GM23338 (cell line): ENCODE results near the gene RPL39L. TPM values are rescaled to one million over a fixed set of nuclear protein-coding genes. Genes with fewer than 3 reads are reported as not detected.

Experiments
- ATAC-seq: fragments of 200-7000 bp; cut with Tn5 transposase; 3 replicates; pipeline ENCODE4 v1.9.1; 2020
- DNase-seq: peaks from one replicate; pipeline ENCODE4 v3.0.0-alpha.2; 2015; ENCODE audit warnings: low spot score
- H2AFZ ChIP-seq: fragments of 200-600 bp; sonication (generic); 2 replicates; pipeline ENCODE4 v1.8.0; 2016; ENCODE audit warnings: antibody characterized with exemption, mild to moderate bottlenecking, moderate library complexity
- H3F3A ChIP-seq: fragments of 200-600 bp; sonication (generic); replicated peaks from 2 replicates; pipeline ENCODE4 v1.8.0; 2017; ENCODE audit warnings: antibody characterized with exemption, mixed run types, low read depth
- H3K27ac ChIP-seq: fragments of 200-600 bp; sonication (generic); 2 replicates; pipeline ENCODE4 v1.6.1; 2016; ENCODE audit warnings: low read depth
- H3K27me3 ChIP-seq: fragments of 200-600 bp; sonication (generic); 2 replicates; pipeline ENCODE4 v1.8.0; 2016; ENCODE audit warnings: mild to moderate bottlenecking, mixed run types, moderate library complexity; ENCODE audit not compliant: insufficient read depth
- H3K36me3 ChIP-seq: fragments of 200-600 bp; sonication (generic); 2 replicates; pipeline ENCODE4 v1.8.0; 2016; ENCODE audit warnings: mild to moderate bottlenecking; ENCODE audit not compliant: insufficient read depth
- H3K4me1 ChIP-seq: fragments of 200-600 bp; sonication (generic); 2 replicates; pipeline ENCODE4 v1.8.0; 2016; ENCODE audit warnings: mild to moderate bottlenecking, moderate library complexity; ENCODE audit not compliant: insufficient read depth
- H3K4me2 ChIP-seq: fragments of 200-600 bp; sonication (generic); 2 replicates; pipeline ENCODE4 v1.7.1; 2017; ENCODE audit warnings: mixed run types
- H3K4me3 ChIP-seq: fragments of 200-600 bp; sonication (generic); 2 replicates; pipeline ENCODE4 v1.6.1; 2016; ENCODE audit warnings: mixed run types
- H3K79me2 ChIP-seq: fragments of 200-600 bp; sonication (generic); replicated peaks from 2 replicates; pipeline ENCODE4 v1.8.0; 2017; ENCODE audit warnings: mild to moderate bottlenecking; ENCODE audit not compliant: insufficient read depth
- H3K9me2 ChIP-seq: fragments of 200-600 bp; sonication (generic); 2 replicates; pipeline ENCODE4 v1.8.0; 2017; ENCODE audit not compliant: insufficient read depth
- H4K20me1 ChIP-seq: fragments of 200-600 bp; sonication (generic); replicated peaks from 2 replicates; pipeline ENCODE4 v1.8.0; 2017; ENCODE audit warnings: mild to moderate bottlenecking; ENCODE audit not compliant: insufficient read depth
- H3K27ac Mint-ChIP-seq: 2 replicates; pipeline ENCODE4 v1.8.0; 2020; ENCODE audit warnings: inconsistent platforms, mild to moderate bottlenecking, moderate library complexity, mixed read lengths
- H3K27me3 Mint-ChIP-seq: 3 replicates; pipeline ENCODE4 v1.8.0; 2022; ENCODE audit warnings: low read depth, mild to moderate bottlenecking, moderate library complexity, mixed read lengths, inconsistent platforms; ENCODE audit not compliant: insufficient read depth, poor library complexity
- H3K36me3 Mint-ChIP-seq: 3 replicates; pipeline ENCODE4 v1.8.0; 2021; ENCODE audit warnings: low read depth, mild to moderate bottlenecking, inconsistent platforms, moderate library complexity, mixed read lengths
- H3K4me1 Mint-ChIP-seq: 3 replicates; pipeline ENCODE4 v1.8.0; 2020; ENCODE audit warnings: mild to moderate bottlenecking, inconsistent platforms, mixed read lengths
- H3K4me3 Mint-ChIP-seq: 3 replicates; pipeline ENCODE4 v1.8.0; 2021; ENCODE audit warnings: moderate library complexity, mild to moderate bottlenecking, inconsistent platforms, mixed read lengths
- H3K9me3 Mint-ChIP-seq: 3 replicates; pipeline ENCODE4 v1.8.0; 2020; ENCODE audit warnings: moderate library complexity, mild to moderate bottlenecking, inconsistent platforms, mixed read lengths
- CREB1 ChIP-seq: fragments of 250-450 bp; sonication (Bioruptor Pico); IDR thresholded peaks from 2 replicates; pipeline ENCODE4 v1.5.0; 2020; ENCODE audit warnings: low read depth, mild to moderate bottlenecking, moderate library complexity
- CTCF ChIP-seq, 2 experiments: fragments of 200-600 bp in 1 of 2; sonication (generic) in 1 of 2; conservative IDR thresholded peaks; 2 replicates each; pipeline versions ENCODE4 v1.5.1 to v1.6.1; 2016 to 2017; ENCODE audit warnings: antibody characterized with exemption in 2 of 2, low read depth in 2 of 2, mild to moderate bottlenecking in 2 of 2, moderate library complexity in 1 of 2
- ETS1 ChIP-seq: IDR thresholded peaks from 2 replicates; pipeline ENCODE4 v1.6.1; 2016; ENCODE audit warnings: antibody characterized with exemption
- EZH2 ChIP-seq: fragments of 200-600 bp; sonication (generic); IDR thresholded peaks from one replicate; pipeline ENCODE4 v1.8.0; 2017; ENCODE audit warnings: antibody characterized with exemption, mild to moderate bottlenecking, low read depth; ENCODE audit not compliant: unreplicated experiment
- EZH2phosphoT487 ChIP-seq: fragments of 200-600 bp; sonication (generic); IDR thresholded peaks from one replicate; pipeline ENCODE4 v1.8.1; 2018; ENCODE audit warnings: antibody characterized with exemption; ENCODE audit not compliant: unreplicated experiment
- JUNB ChIP-seq: IDR thresholded peaks from one replicate; pipeline ENCODE4 v1.6.1; 2016; ENCODE audit warnings: antibody characterized with exemption; ENCODE audit not compliant: unreplicated experiment
- NANOG ChIP-seq: IDR thresholded peaks from 2 replicates; pipeline ENCODE4 v1.6.1; 2016; ENCODE audit warnings: antibody characterized with exemption, borderline replicate concordance
- POLR2AphosphoS5 ChIP-seq: IDR thresholded peaks from 2 replicates; pipeline ENCODE4 v1.6.1; 2016; ENCODE audit warnings: antibody characterized with exemption, low read depth
- REST ChIP-seq: IDR thresholded peaks from one replicate; pipeline ENCODE4 v1.6.1; 2018; ENCODE audit warnings: antibody characterized with exemption; ENCODE audit not compliant: unreplicated experiment
- STAT1 ChIP-seq: IDR thresholded peaks from one replicate; pipeline ENCODE4 v1.6.1; 2016; ENCODE audit warnings: antibody characterized with exemption; ENCODE audit not compliant: unreplicated experiment
- ZNF114 ChIP-seq: fragments of 250-450 bp; sonication (Bioruptor Pico); IDR thresholded peaks from 2 replicates; pipeline ENCODE4 v1.5.0; 2020; ENCODE audit warnings: mild to moderate bottlenecking, moderate library complexity
- ZNF331 ChIP-seq: fragments of 250-450 bp; sonication (Bioruptor Pico); IDR thresholded peaks from 2 replicates; pipeline ENCODE4 v1.5.0; 2020; ENCODE audit warnings: low read depth, mild to moderate bottlenecking, moderate library complexity
- polyA plus RNA-seq: library from polyadenylated mRNA; unstranded; fragments of >200 nt; fragmentation: Nextera tagmentation; extraction: Ambion mirVana; gene quantifications from 2 replicates; pipeline ENCODE4 v1.2.1, GENCODE V29; 2016
- total RNA-seq: library from RNA; depleted of rRNA; stranded (reverse); fragments of >200 nt; shearing (Covaris generic); gene quantifications from 2 replicates; pipeline ENCODE4 v1.2.3, GENCODE V29; 2014

The RPL39L gene
- total and polyA plus RNA-seq, 2 experiments from 2014 or later, result 70.6 to 155 TPM

- TF ChIP-seq EZH2phosphoT487 (no peak), POLR2AphosphoS5 (no peak), ZNF114 (CRISPR knock-in tag) (no peak)
These were observed 6.6 kb downstream of the RPL39L start (continued) for GRCh38 chr3:187132666-187133065.

- no peaks in the 10 kb centered on the region for H3K9me2 ChIP-seq
- H3K36me3 ChIP-seq, result 0 out of 2 replicates have a peak, but pooled peaks cover 9% of the 10 kb centered on the region
- Mint-ChIP-seq H3K4me1 (no peaks in the 10 kb centered on the region), H3K36me3 (peaks cover 56% of the 10 kb centered on the region), H3K9me3 (peaks cover 11% of the 10 kb centered on the region), H3K27me3 (no peaks in the 10 kb centered on the region), H3K4me3 (no peak overlapping the region), H3K27ac (no peak overlapping the region)
- no peak overlapping the region for H3K4me2 ChIP-seq
- H2AFZ ChIP-seq, result no peak overlapping the region
- H3K27ac ChIP-seq, result no peak overlapping the region
- peaks cover 7% of the 10 kb centered on the region; the same call in 1 of the 2 replicates for H4K20me1 ChIP-seq
- H3K79me2 ChIP-seq, result peaks cover 6% of the 10 kb centered on the region; the same call in 1 of the 2 replicates
- H3K4me1 ChIP-seq, result no peaks in the 10 kb centered on the region
- no peak for TF ChIP-seq REST
- TF ChIP-seq JUNB, result no peak
- TF ChIP-seq ZNF114 (CRISPR knock-in tag), result no peak
- H3F3A ChIP-seq, result no peaks in the 10 kb centered on the region
- DNase-seq (no peak), ATAC-seq (no peak)
- H3K4me3 ChIP-seq, result no peak overlapping the region
- H3K27me3 ChIP-seq, result no peaks in the 10 kb centered on the region
These were observed 7.3 kb downstream of the RPL39L start for GRCh38 chr3:187131981-187132380.

GRCh38 chr3:187130346-187131066 is 8.8 kb downstream of the RPL39L start:
- peaks cover 48% of the 10 kb centered on the region for H3K36me3 Mint-ChIP-seq
- no peak overlapping the region for H3K27ac ChIP-seq
- no peak overlapping the region for H3K4me3 Mint-ChIP-seq
- H3K4me2 ChIP-seq, result no peak overlapping the region
- no peaks in the 10 kb centered on the region for H3K4me1 Mint-ChIP-seq
- 0 out of 2 replicates have a peak, but pooled peaks cover 5% of the 10 kb centered on the region for H3K36me3 ChIP-seq
- no peak overlapping the region for H2AFZ ChIP-seq
- peaks cover 3% of the 10 kb centered on the region; the same call in 1 of the 2 replicates for H4K20me1 ChIP-seq
- no peaks in the 10 kb centered on the region for H3K27me3 ChIP-seq
- H3K9me3 Mint-ChIP-seq, result peaks cover 3% of the 10 kb centered on the region
- peaks cover 6% of the 10 kb centered on the region; the same call in 1 of the 2 replicates for H3K79me2 ChIP-seq
- H3K4me1 ChIP-seq, result no peaks in the 10 kb centered on the region
- no peak overlapping the region for H3K4me3 ChIP-seq
- H3K27ac Mint-ChIP-seq, result no peak overlapping the region
- ATAC-seq (no peak), DNase-seq (no peak)
- H3K27me3 Mint-ChIP-seq, result no peaks in the 10 kb centered on the region
- no peaks in the 10 kb centered on the region for H3F3A ChIP-seq
- H3K9me2 ChIP-seq, result no peaks in the 10 kb centered on the region
- TF ChIP-seq NANOG (no peak), CREB1 (CRISPR knock-in tag) (no peak), ZNF331 (CRISPR knock-in tag) (no peak), ZNF114 (CRISPR knock-in tag) (no peak), ETS1 (no peak), STAT1 (no peak), EZH2 (no peak), CTCF (conservative IDR thresholded peaks at IDR 0.05; ENCODE audit: low read depth in 2 of 2) (no peak), JUNB (no peak), REST (no peak), EZH2phosphoT487 (no peak)
